BJ (cell line): ENCODE measurements around the gene ARG2. TPM values are rescaled to one million over a fixed set of nuclear protein-coding genes. Genes with fewer than 3 reads are reported as not detected.
A peak's percentile ranks its signal among the peaks of the same experiment; 100 is the strongest.

Experiments used
- CTCF ChIA-PET: fragments of 350-600 bp; formaldehyde crosslinking; extraction: SDS; loops from one replicate; lab custom pipeline; 2021; ENCODE audit warnings: antibody characterized with exemption, inconsistent platforms; lab: Yijun Ruan, JAX
- POLR2A ChIA-PET: fragments of 300-600 bp; sonication (Branson Sonifier 250); formaldehyde crosslinking; extraction: SDS; loops from one replicate; lab custom pipeline; 2021; ENCODE audit warnings: antibody characterized with exemption; lab: Charles Lee
- DNase-seq: peaks from one replicate; pipeline ENCODE4 v3.0.0-alpha.2; 2011; ENCODE audit warnings: low read depth
- H3K27me3 ChIP-seq: 2 replicates; pipeline ENCODE4 v1.6.0; 2011; ENCODE audit warnings: low read length; ENCODE audit not compliant: control insufficient read depth, insufficient read depth
- H3K36me3 ChIP-seq: 2 replicates; pipeline ENCODE4 v1.5.1; 2011; ENCODE audit warnings: low read length; ENCODE audit not compliant: control insufficient read depth, insufficient read depth
- H3K4me3 ChIP-seq: 2 replicates; pipeline ENCODE4 v1.5.1; 2011; ENCODE audit warnings: low read depth, mild to moderate bottlenecking, control low read depth, low read length
- polyA plus RNA-seq: library from polyadenylated mRNA; depleted of rRNA; stranded (reverse); fragments of >200 nt; gene quantifications from 2 replicates; pipeline ENCODE4 v1.2.3, GENCODE V29; 2011
- TF ChIP-seq, protein P1 (sequence below): IDR thresholded peaks from 2 replicates; pipeline ENCODE4 v1.5.1; 2011; ENCODE audit warnings: low read depth, mild to moderate bottlenecking, control low read depth, inconsistent platforms, low read length, moderate library complexity; ENCODE audit not compliant: insufficient read depth

Gene ARG2
- polyA plus RNA-seq, 1 experiment: 7.7 TPM

DNA sequence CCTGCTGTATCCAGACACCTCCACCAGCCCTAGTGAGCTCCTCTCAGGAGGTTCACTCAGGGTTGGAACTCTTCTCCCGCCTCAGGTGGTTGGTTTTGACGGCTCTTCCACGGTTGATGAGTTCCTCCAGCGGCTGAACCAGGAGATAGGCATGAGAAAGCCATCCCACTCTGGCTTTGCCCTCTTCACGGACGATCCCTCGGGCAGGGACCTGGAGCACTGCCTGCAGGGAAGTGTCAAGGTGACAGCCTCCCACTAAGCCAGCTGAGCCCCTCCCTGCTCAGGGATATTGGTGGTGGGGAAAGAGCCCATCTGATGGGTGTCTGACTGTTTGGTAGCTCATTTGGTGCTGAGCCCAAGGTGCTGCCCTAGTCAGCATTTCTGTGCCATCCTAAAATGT, 40.1 kb upstream of the ARG2 start:
- TF ChIP-seq, protein P1, sequence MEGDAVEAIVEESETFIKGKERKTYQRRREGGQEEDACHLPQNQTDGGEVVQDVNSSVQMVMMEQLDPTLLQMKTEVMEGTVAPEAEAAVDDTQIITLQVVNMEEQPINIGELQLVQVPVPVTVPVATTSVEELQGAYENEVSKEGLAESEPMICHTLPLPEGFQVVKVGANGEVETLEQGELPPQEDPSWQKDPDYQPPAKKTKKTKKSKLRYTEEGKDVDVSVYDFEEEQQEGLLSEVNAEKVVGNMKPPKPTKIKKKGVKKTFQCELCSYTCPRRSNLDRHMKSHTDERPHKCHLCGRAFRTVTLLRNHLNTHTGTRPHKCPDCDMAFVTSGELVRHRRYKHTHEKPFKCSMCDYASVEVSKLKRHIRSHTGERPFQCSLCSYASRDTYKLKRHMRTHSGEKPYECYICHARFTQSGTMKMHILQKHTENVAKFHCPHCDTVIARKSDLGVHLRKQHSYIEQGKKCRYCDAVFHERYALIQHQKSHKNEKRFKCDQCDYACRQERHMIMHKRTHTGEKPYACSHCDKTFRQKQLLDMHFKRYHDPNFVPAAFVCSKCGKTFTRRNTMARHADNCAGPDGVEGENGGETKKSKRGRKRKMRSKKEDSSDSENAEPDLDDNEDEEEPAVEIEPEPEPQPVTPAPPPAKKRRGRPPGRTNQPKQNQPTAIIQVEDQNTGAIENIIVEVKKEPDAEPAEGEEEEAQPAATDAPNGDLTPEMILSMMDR: no peak
- no peaks in the 10 kb centered on the region; the same call in 1 of the 2 replicates for H3K27me3 ChIP-seq
- H3K4me3 ChIP-seq: no peak overlapping the region
- ChIA-PET POLR2A (no interaction called here), CTCF (interaction anchor here (0.7 to 13.8 kb wide), 7 partner anchors 9 to 151 kb away, joined by 3 to 189 read pairs (median 11); partner anchors contain the start of gene RDH12)
- DNase-seq: no peak
- H3K36me3 ChIP-seq: no peaks in the 10 kb centered on the region

DNA sequence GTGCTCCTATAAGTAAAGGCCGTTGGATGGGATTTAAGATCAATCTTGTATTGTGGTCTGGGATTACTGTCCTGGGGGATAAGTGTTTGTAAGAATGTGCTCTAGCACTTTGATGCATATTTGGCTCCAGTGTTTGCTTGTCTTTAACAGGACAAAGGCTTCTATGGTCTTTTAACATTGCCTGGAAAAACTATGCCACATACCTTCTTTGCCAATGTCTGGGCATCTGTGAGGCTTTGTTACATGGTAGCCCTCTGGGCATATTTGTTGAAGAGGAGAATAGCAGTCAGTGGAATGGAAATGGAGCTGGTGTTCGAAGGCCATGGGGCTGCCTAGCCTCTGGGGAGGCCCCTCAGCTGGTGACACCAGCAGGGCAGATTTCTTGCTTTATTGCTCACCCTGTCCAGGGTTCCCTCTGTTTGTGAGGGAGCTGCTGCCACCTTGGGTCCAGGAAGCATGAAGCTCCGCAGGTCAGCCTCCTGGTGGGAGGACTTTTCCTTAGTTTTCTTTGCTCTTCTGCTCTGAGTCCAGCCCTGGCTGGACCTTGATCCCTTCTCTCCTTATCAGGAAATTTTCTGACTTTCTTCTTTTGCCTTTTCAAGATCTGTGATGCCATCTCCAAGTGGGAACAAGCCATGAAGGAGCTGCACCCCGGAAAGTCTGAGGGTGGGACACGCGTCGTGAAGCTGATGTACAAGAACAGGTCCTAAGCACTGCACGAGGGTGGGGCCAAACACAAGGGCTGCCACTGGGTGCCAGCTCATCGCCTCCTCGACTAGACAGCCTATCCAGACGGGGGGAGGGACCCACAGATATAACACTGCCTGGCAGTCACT, 39.2 kb upstream of the ARG2 start:
- Histone ChIP-seq H3K4me3 (no peak overlapping the region), H3K36me3 (no peaks in the 10 kb centered on the region), H3K27me3 (no peaks in the 10 kb centered on the region; the same call in 1 of the 2 replicates)
- TF ChIP-seq, protein P1: no peak
- ChIA-PET CTCF (interaction anchor here (0.7 to 13.8 kb wide), 11 partner anchors 8 to 152 kb away, joined by 3 to 189 read pairs (median 7); partner anchors contain the start of genes PLEKHH1 and RDH12), POLR2A (no interaction called here)
- no peak for DNase-seq

DNA sequence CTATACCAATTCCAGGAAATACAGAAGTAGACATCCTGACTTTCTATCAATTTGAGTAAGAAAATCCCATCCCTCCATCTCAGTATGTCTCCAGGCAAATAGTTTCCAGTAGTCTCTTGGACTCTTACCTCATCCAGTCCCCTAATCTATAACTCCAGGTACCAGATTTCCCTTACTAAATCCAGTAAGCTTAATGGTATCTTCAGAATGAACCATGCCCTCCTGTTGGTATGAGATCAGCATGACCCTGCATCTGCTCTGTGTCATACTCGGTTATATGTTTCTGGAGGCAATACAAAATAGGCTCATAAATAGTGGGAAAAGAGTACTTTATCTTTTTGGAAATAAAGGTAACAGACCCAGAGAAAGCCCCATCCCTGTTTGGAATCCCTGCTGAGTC, 38.1 kb upstream of the ARG2 start:
- DNase-seq: no peak
- ChIA-PET POLR2A (no interaction called here), CTCF (interaction anchor here (1.0 to 13.8 kb wide), 9 partner anchors 9 to 153 kb away, joined by 3 to 189 read pairs (median 7); partner anchors contain the start of genes PLEKHH1 and RDH12)
- H3K27me3 ChIP-seq: no peaks in the 10 kb centered on the region
- no peaks in the 10 kb centered on the region for H3K36me3 ChIP-seq
- H3K4me3 ChIP-seq: no peak overlapping the region
- TF ChIP-seq, protein P1: no peak

DNA sequence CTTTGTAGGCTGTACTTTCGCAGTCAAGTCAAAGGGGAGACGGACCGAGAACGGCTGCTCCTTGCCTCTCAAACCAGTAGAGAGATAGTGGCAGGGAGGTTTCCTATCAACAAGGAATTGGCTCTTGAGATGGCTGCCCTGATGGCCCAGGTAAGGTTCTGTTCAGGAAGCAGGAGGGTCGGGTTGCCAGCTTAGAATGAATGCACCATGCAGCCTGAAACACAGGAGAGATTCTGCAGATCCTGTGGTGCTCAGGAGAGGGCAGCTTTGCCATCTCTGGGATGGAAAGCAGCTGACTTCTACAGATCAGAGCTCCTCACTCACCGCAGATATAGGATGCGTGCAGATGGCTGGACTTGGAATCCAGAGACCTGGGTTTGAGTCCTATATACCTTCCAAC, 37.7 kb upstream of the ARG2 start:
- Histone ChIP-seq H3K27me3 (no peaks in the 10 kb centered on the region), H3K4me3 (no peak overlapping the region), H3K36me3 (no peaks in the 10 kb centered on the region)
- ChIA-PET CTCF (interaction anchor here (1.0 to 13.8 kb wide), 9 partner anchors 9 to 153 kb away, joined by 3 to 189 read pairs (median 7); partner anchors contain the start of genes PLEKHH1 and RDH12), POLR2A (no interaction called here)
- TF ChIP-seq, protein P1: 0 out of 2 replicates have a peak, but pooled peaks have one; percentile 3
- DNase-seq: no peak
